OCI-LY3 (cell line): ENCODE results near the gene AGBL1.

Source experiments
- CTCF ChIP-seq: fragments of 200-600, 300-600 bp; sonication (generic); IDR thresholded peaks from 2 replicates; pipeline ENCODE4 v1.5.1; 2014; ENCODE audit warnings: antibody characterized with exemption, low read length, low read depth
- EZH2phosphoT487 ChIP-seq: fragments of 200-600 bp; shearing (Covaris generic); IDR thresholded peaks from 2 replicates; pipeline ENCODE4 v1.6.1; 2018; ENCODE audit warnings: antibody characterized with exemption, mixed run types, low read depth

GRCh38 chr15:86623236-86623635 is 543.6 kb downstream of the AGBL1 start:
- TF ChIP-seq CTCF (no peak), EZH2phosphoT487 (no peak)
